Neural cell (in vitro differentiated cells): ENCODE measurements around the gene CLINT1. TPM values are rescaled to one million over a fixed set of nuclear protein-coding genes. Genes with fewer than 3 reads are reported as not detected.

ENCODE experiments used
- H2AFZ ChIP-seq: fragments of 200-600, 300-800 bp; sonication (generic), shearing (Covaris generic); 2 replicates; pipeline ENCODE4 v1.6.0; 2014; ENCODE audit warnings: low read depth, mild to moderate bottlenecking, antibody characterized with exemption, low read length, moderate library complexity
- H3F3A ChIP-seq: fragments of 200-600 bp; shearing (Covaris generic); 2 replicates; pipeline ENCODE4 v1.6.1; 2016; ENCODE audit warnings: mild to moderate bottlenecking, moderate library complexity, mixed read lengths, antibody characterized with exemption, low read length; ENCODE audit not compliant: insufficient read depth, poor library complexity, severe bottlenecking
- H3K27ac ChIP-seq: fragments of 200-600, 300-800 bp; sonication (generic), shearing (Covaris generic); 2 replicates; pipeline ENCODE4 v1.5.1; 2014; ENCODE audit warnings: mild to moderate bottlenecking, low read length, moderate library complexity
- H3K27me3 ChIP-seq: fragments of 300-800, 200-600 bp; sonication (generic), shearing (Covaris generic); 2 replicates; pipeline ENCODE4 v1.6.0; 2014; ENCODE audit warnings: mild to moderate bottlenecking, low read depth, low read length, moderate library complexity; ENCODE audit not compliant: insufficient read depth
- H3K36me3 ChIP-seq: fragments of 300-800, 200-600 bp; sonication (generic), shearing (Covaris generic); 2 replicates; pipeline ENCODE4 v1.5.1; 2014; ENCODE audit warnings: mild to moderate bottlenecking, antibody characterized with exemption, low read length, moderate library complexity; ENCODE audit not compliant: insufficient read depth
- H3K4me2 ChIP-seq: fragments of 300-800, 200-600 bp; sonication (generic), shearing (Covaris generic); 2 replicates; pipeline ENCODE4 v1.6.0; 2014; ENCODE audit warnings: mild to moderate bottlenecking, low read length
- H3K4me3 ChIP-seq: fragments of 300-800, 200-600 bp; sonication (generic), shearing (Covaris generic); 2 replicates; pipeline ENCODE4 v1.5.1; 2014; ENCODE audit warnings: mild to moderate bottlenecking, low read length, moderate library complexity
- H3K79me2 ChIP-seq: fragments of 200-600 bp; shearing (Covaris generic); replicated peaks from 2 replicates; pipeline ENCODE4 v1.6.0; 2014; ENCODE audit warnings: mild to moderate bottlenecking, low read length, moderate library complexity; ENCODE audit not compliant: insufficient read depth
- H3K9ac ChIP-seq: fragments of 300-800, 200-600 bp; sonication (generic), shearing (Covaris generic); 2 replicates; pipeline ENCODE4 v1.6.1; 2016; ENCODE audit warnings: mild to moderate bottlenecking, low read length, mixed read lengths
- H3K9me2 ChIP-seq: fragments of 200-600 bp; shearing (Covaris generic); 2 replicates; pipeline ENCODE4 v1.6.1; 2016; ENCODE audit warnings: mild to moderate bottlenecking, low read length, mixed read lengths; ENCODE audit not compliant: insufficient read depth
- H3K9me3 ChIP-seq: fragments of 200-600, 300-800 bp; sonication (generic), shearing (Covaris generic); 2 replicates; pipeline ENCODE4 v1.6.1; 2016; ENCODE audit warnings: mild to moderate bottlenecking, mixed run types, low read length, moderate library complexity, mixed read lengths
- H4K20me1 ChIP-seq: fragments of 200-600 bp; shearing (Covaris generic); 2 replicates; pipeline ENCODE4 v1.6.1; 2016; ENCODE audit warnings: mild to moderate bottlenecking, mixed run types; ENCODE audit not compliant: insufficient read depth
- CTCF ChIP-seq: fragments of 450-650 bp; IDR thresholded peaks from 2 replicates; pipeline ENCODE4 v1.5.1; 2014; ENCODE audit warnings: antibody characterized with exemption, mild to moderate bottlenecking, moderate library complexity; ENCODE audit not compliant: poor library complexity, severe bottlenecking
- EP300 ChIP-seq: fragments of 450-650 bp; conservative IDR thresholded peaks from 2 replicates; pipeline ENCODE4 v1.6.1; 2014; ENCODE audit warnings: antibody characterized with exemption, mild to moderate bottlenecking, moderate library complexity; ENCODE audit not compliant: poor library complexity, severe bottlenecking
- EZH2 ChIP-seq: fragments of 200-600, 300-800 bp; shearing (Covaris generic), sonication (generic); IDR thresholded peaks from 2 replicates; pipeline ENCODE4 v1.6.1; 2014; ENCODE audit warnings: antibody characterized with exemption, low read length, borderline replicate concordance, mild to moderate bottlenecking; ENCODE audit not compliant: insufficient read depth, poor library complexity, severe bottlenecking
- MXI1 ChIP-seq: fragments of 450-650 bp; conservative IDR thresholded peaks from 2 replicates; pipeline ENCODE4 v1.6.1; 2014; ENCODE audit warnings: antibody characterized with exemption, mild to moderate bottlenecking; ENCODE audit not compliant: poor library complexity, severe bottlenecking
- POLR2AphosphoS5 ChIP-seq: IDR thresholded peaks from 2 replicates; pipeline ENCODE4 v1.6.1; 2012
- RAD21 ChIP-seq: fragments of 450-650 bp; conservative IDR thresholded peaks from 2 replicates; pipeline ENCODE4 v1.6.1; 2014; ENCODE audit warnings: antibody characterized with exemption, mild to moderate bottlenecking, moderate library complexity
- SMC3 ChIP-seq: fragments of 450-650 bp; conservative IDR thresholded peaks from 2 replicates; pipeline ENCODE4 v1.6.1; 2014; ENCODE audit warnings: antibody characterized with exemption, mild to moderate bottlenecking, moderate library complexity; ENCODE audit not compliant: poor library complexity
- TAF1 ChIP-seq: IDR thresholded peaks from 2 replicates; pipeline ENCODE4 v1.6.1; 2012; ENCODE audit warnings: low read depth
- polyA plus RNA-seq: library from polyadenylated mRNA; depleted of rRNA; stranded (reverse); fragments of >200 nt; gene quantifications from 2 replicates; pipeline ENCODE4 v1.2.3, GENCODE V29; 2014
- TF ChIP-seq, protein P1 (sequence below): IDR thresholded peaks from 2 replicates; pipeline ENCODE4 v1.6.1; 2012; ENCODE audit warnings: borderline replicate concordance

CLINT1 gene
- polyA plus RNA-seq, 1 donor from 2014 or later = 47.3 TPM

DNA sequence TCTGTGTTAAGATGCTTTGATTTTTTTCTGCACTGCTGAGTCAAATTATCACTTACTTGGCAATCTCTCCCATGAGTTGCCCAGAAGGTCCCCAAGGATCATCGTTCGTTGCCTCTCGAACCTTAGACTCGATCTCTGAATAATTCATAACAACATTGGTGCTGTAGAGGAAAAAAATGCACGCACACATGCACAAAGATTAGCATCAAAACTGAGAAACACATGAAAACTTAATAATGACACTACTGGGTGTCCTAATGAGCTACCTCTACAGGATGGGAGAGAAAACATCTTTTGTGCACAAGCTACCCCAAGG is 41.6 kb downstream of the CLINT1 start:
- Histone ChIP-seq H3F3A (no peaks in the 10 kb centered on the region), H4K20me1 (no peaks in the 10 kb centered on the region), H3K36me3 (no peaks in the 10 kb centered on the region), H3K9me2 (no peaks in the 10 kb centered on the region), H3K4me3 (no peak overlapping the region), H3K27ac (no peak overlapping the region), H2AFZ (no peak overlapping the region), H3K79me2 (peaks cover 17% of the 10 kb centered on the region), H3K27me3 (no peaks in the 10 kb centered on the region), H3K9me3 (no peaks in the 10 kb centered on the region), H3K4me2 (no peak overlapping the region), H3K9ac (no peak overlapping the region)
- TF ChIP-seq CTCF (no peak), POLR2AphosphoS5 (no peak), EZH2 (no peak)

DNA sequence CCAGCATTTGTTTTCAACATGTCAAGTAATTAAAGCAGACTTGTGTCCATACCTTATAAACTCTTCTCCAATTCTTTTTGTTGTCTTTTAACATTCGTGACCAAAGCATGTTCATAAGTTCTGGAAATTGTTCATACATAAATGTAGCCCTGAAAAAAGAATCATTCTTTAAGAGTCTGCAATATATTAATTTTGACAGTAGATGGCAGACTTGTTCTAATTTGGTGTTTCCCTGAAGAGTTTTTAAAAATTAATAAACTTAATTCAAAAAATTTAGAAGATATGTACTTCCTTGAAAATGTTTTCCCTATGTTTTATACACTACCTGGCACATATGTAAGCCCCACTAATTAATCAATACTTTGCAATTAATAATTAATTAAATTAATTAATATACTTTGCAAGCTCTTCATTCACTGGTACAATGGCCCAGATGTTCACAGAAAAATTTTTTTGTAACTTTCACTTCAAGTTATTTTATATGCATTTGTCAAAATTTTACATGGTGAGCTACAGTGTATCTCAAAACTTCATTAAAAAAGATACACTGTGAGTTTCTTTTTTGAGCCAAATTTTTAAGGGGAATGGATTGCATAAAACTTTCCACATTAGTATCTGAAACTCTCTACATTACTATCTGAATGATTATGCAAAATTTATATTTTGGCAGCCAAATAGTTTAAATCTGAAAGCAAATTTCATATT is 42.1 kb downstream of the CLINT1 start:
- H3K9ac ChIP-seq = no peak overlapping the region
- no peaks in the 10 kb centered on the region for H3K9me2 ChIP-seq
- no peaks in the 10 kb centered on the region for H3F3A ChIP-seq
- H3K36me3 ChIP-seq = no peaks in the 10 kb centered on the region
- peaks cover 17% of the 10 kb centered on the region for H3K79me2 ChIP-seq
- no peak overlapping the region for H3K4me3 ChIP-seq
- H3K27me3 ChIP-seq = no peaks in the 10 kb centered on the region
- H3K4me2 ChIP-seq = no peak overlapping the region
- H3K9me3 ChIP-seq = no peaks in the 10 kb centered on the region
- H4K20me1 ChIP-seq = no peaks in the 10 kb centered on the region
- no peak overlapping the region for H2AFZ ChIP-seq
- TF ChIP-seq CTCF = peak; percentile 76
- TF ChIP-seq, protein P1, sequence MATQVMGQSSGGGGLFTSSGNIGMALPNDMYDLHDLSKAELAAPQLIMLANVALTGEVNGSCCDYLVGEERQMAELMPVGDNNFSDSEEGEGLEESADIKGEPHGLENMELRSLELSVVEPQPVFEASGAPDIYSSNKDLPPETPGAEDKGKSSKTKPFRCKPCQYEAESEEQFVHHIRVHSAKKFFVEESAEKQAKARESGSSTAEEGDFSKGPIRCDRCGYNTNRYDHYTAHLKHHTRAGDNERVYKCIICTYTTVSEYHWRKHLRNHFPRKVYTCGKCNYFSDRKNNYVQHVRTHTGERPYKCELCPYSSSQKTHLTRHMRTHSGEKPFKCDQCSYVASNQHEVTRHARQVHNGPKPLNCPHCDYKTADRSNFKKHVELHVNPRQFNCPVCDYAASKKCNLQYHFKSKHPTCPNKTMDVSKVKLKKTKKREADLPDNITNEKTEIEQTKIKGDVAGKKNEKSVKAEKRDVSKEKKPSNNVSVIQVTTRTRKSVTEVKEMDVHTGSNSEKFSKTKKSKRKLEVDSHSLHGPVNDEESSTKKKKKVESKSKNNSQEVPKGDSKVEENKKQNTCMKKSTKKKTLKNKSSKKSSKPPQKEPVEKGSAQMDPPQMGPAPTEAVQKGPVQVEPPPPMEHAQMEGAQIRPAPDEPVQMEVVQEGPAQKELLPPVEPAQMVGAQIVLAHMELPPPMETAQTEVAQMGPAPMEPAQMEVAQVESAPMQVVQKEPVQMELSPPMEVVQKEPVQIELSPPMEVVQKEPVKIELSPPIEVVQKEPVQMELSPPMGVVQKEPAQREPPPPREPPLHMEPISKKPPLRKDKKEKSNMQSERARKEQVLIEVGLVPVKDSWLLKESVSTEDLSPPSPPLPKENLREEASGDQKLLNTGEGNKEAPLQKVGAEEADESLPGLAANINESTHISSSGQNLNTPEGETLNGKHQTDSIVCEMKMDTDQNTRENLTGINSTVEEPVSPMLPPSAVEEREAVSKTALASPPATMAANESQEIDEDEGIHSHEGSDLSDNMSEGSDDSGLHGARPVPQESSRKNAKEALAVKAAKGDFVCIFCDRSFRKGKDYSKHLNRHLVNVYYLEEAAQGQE = no peak
- TF ChIP-seq EZH2 = no peak
- no peak for TF ChIP-seq EP300
- TF ChIP-seq POLR2AphosphoS5 = no peak
- peak; percentile 78 for TF ChIP-seq RAD21
- TF ChIP-seq SMC3 = peak; percentile 73
- no peak for TF ChIP-seq TAF1
- TF ChIP-seq MXI1 = no peak
- no peak overlapping the region for H3K27ac ChIP-seq
